PC-9 (cell line): Measurements from ENCODE around the gene PLEKHA5.

ENCODE experiments used
- EZH2 ChIP-seq: fragments of 200-600 bp; sonication (generic); IDR thresholded peaks from 2 replicates; pipeline ENCODE4 v1.8.0; 2017; ENCODE audit warnings: antibody characterized with exemption, low read depth
- TF ChIP-seq, protein P1 (sequence below): fragments of 200-600 bp; sonication (generic); conservative IDR thresholded peaks from 2 replicates; pipeline ENCODE4 v1.6.1; 2017; ENCODE audit warnings: mixed run types, antibody characterized with exemption, mild to moderate bottlenecking, moderate library complexity

GRCh38 chr12:19412844-19413243, 283.3 kb downstream of the PLEKHA5 start:
- TF ChIP-seq, protein P1, sequence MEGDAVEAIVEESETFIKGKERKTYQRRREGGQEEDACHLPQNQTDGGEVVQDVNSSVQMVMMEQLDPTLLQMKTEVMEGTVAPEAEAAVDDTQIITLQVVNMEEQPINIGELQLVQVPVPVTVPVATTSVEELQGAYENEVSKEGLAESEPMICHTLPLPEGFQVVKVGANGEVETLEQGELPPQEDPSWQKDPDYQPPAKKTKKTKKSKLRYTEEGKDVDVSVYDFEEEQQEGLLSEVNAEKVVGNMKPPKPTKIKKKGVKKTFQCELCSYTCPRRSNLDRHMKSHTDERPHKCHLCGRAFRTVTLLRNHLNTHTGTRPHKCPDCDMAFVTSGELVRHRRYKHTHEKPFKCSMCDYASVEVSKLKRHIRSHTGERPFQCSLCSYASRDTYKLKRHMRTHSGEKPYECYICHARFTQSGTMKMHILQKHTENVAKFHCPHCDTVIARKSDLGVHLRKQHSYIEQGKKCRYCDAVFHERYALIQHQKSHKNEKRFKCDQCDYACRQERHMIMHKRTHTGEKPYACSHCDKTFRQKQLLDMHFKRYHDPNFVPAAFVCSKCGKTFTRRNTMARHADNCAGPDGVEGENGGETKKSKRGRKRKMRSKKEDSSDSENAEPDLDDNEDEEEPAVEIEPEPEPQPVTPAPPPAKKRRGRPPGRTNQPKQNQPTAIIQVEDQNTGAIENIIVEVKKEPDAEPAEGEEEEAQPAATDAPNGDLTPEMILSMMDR: no peak
- no peak for TF ChIP-seq EZH2
